D721Med (cell line): Measurements from ENCODE around the gene SLC39A13.

Experiments
- DNase-seq: peaks from one replicate; pipeline ENCODE4 v3.0.0; 2011; ENCODE audit warnings: low spot score; ENCODE audit not compliant: insufficient read length
- FAIRE-seq: peaks from 2 replicates; lab custom pipeline; 2011; peaks lifted over from hg19 to GRCh38; lab: Jason Lieb, UNC
- CTCF ChIP-seq: IDR thresholded peaks from 2 replicates; pipeline ENCODE4 v1.5.1; 2012; ENCODE audit warnings: mild to moderate bottlenecking, control low read depth; ENCODE audit not compliant: insufficient read depth; ENCODE audit errors: missing control alignments

The SLC39A13 gene

GRCh38 chr11:47438721-47439120, 30.3 kb downstream of the SLC39A13 start:
- FAIRE-seq: no peak
- no peak for DNase-seq
- no peak for TF ChIP-seq CTCF

GRCh38 chr11:47440054-47440476, 31.7 kb downstream of the SLC39A13 start:
- no peak for DNase-seq
- FAIRE-seq: no peak
- no peak for TF ChIP-seq CTCF

- no peak for DNase-seq
- FAIRE-seq: no peak
- TF ChIP-seq CTCF: no peak
Measured at GRCh38 chr11:47441421-47441820, 33.0 kb downstream of the SLC39A13 start.

- FAIRE-seq (no peak), DNase-seq (no peak)
- no peak for TF ChIP-seq CTCF
Measured at GRCh38 chr11:47442514-47442913, 34.1 kb downstream of the SLC39A13 start.

GRCh38 chr11:47443028-47443700, 34.8 kb downstream of the SLC39A13 start:
- no peak for TF ChIP-seq CTCF
- FAIRE-seq (no peak), DNase-seq (no peak)

GRCh38 chr11:47443817-47444216, 35.4 kb downstream of the SLC39A13 start:
- TF ChIP-seq CTCF: no peak
- no peak for FAIRE-seq
- DNase-seq: no peak

- FAIRE-seq (no peak), DNase-seq (no peak)
- TF ChIP-seq CTCF: no peak
Measured at GRCh38 chr11:47445840-47446239, 37.5 kb downstream of the SLC39A13 start.
